Caki2 (cell line): ENCODE results near the gene VARS1. TPM values are rescaled to one million over a fixed set of nuclear protein-coding genes. Genes with fewer than 3 reads are reported as not detected.
"Not testable (repeated sequence)": the region's sequence is repeated elsewhere in the genome, so short reads cannot be mapped to it uniquely, and the experiment has no call there.

Experiments used
- DNase-seq: peaks from one replicate; pipeline ENCODE4 v3.0.0-alpha.2; 2015; ENCODE audit warnings: low read depth
- in situ Hi-C: cut with HindIII; loops from 2 replicates; pipeline ENCODE4 v1.10.0; 2016; ENCODE audit warnings: low sequenced_read_pairs, low pct_unique_long_range_greater_than_20kb, mixed read lengths
- total RNA-seq: library from RNA; depleted of rRNA; stranded (reverse); fragments of >200 nt; shearing (Covaris generic); gene quantifications from 2 replicates; pipeline ENCODE4 v1.2.3, GENCODE V29; 2014; ENCODE audit warnings: low replicate concordance; rRNA removed

VARS1 gene
- 122 and 144 TPM in 2 replicates for total RNA-seq

- peak; percentile 95 for DNase-seq
- in situ Hi-C loops, result no loop called here
Measured at GRCh38 chr6:31795616-31796298, at the start of gene VARS1. TSS of gene VARS1 (minus strand) at chr6:31795752. CDS start at chr6:31795217, 535 bp downstream.

- in situ Hi-C loops, result no loop called here
- DNase-seq, result peak; percentile 58
Measured at GRCh38 chr6:31844507-31844906, 49.0 kb upstream of the VARS1 start.

- in situ Hi-C loops, result no loop called here
Measured at GRCh38 chr6:31842053-31842452, 46.5 kb upstream of the VARS1 start.

GRCh38 chr6:31839779-31840126, 44.2 kb upstream of the VARS1 start:
- in situ Hi-C loops, DNase-seq: not testable (repeated sequence)

More at GRCh38 chr6:31842053-31842452, 46.5 kb upstream of the VARS1 start:
- no peak for DNase-seq

GRCh38 chr6:31838968-31839367, 43.4 kb upstream of the VARS1 start:
- no peak for DNase-seq
- in situ Hi-C loops, result no loop called here

- DNase-seq, in situ Hi-C loops: not testable (repeated sequence)
Measured at GRCh38 chr6:31838114-31838553, 42.6 kb upstream of the VARS1 start.

GRCh38 chr6:31837369-31838113, 42.0 kb upstream of the VARS1 start:
- DNase-seq, result no peak
- in situ Hi-C loops, result no loop called here

- in situ Hi-C loops, result no loop called here
- peak; percentile 58 for DNase-seq
Measured at GRCh38 chr6:31836474-31837368, 41.2 kb upstream of the VARS1 start.

- DNase-seq, result no peak
- in situ Hi-C loops, result no loop called here
Measured at GRCh38 chr6:31836047-31836473, 40.5 kb upstream of the VARS1 start.

GRCh38 chr6:31834367-31835250, 39.1 kb upstream of the VARS1 start:
- in situ Hi-C loops, result no loop called here
- DNase-seq, result peak; percentile 88

- no peak for DNase-seq
- in situ Hi-C loops, result no loop called here
Measured at GRCh38 chr6:31831350-31832215, 36.0 kb upstream of the VARS1 start.

- no peak for DNase-seq
- in situ Hi-C loops, result no loop called here
Measured at GRCh38 chr6:31830886-31831335, 35.4 kb upstream of the VARS1 start.

- in situ Hi-C loops, result no loop called here
- peak; percentile 76 for DNase-seq
Measured at GRCh38 chr6:31829633-31830283, 34.2 kb upstream of the VARS1 start.

GRCh38 chr6:31827286-31828079, 31.9 kb upstream of the VARS1 start, which contains the start of gene HSPA1B:
TSS of gene HSPA1B (plus strand) at chr6:31827738. CDS start at chr6:31827951, 213 bp downstream.
- peak; percentile 100 for DNase-seq
- in situ Hi-C loops, result no loop called here

- in situ Hi-C loops, result no loop called here
- no peak for DNase-seq
Measured at GRCh38 chr6:31826793-31827285, 31.3 kb upstream of the VARS1 start.
